ENCODE results near the gene FAM174C. TPM values are rescaled to one million over a fixed set of nuclear protein-coding genes. Genes with fewer than 3 reads are reported as not detected.

The FAM174C gene
- total and polyA plus RNA-seq, 4 donors, result 14.6 to 79.8 (median 33.8) TPM

GRCh38 chr19:1312767-1313694, 37.7 kb downstream of the FAM174C start:
- Histone ChIP-seq H3K36me3 (ENCODE audit: control insufficient read depth in 4 of 4, insufficient read depth in 3 of 4, low read depth in 1 of 4, low read length in 3 of 4) (no peaks in the 10 kb centered on the region), H3K27ac (ENCODE audit: low read depth in 1 of 2, low read length in 2 of 2) (no peak overlapping the region), H3K27me3 (ENCODE audit: control insufficient read depth in 4 of 4, insufficient read depth in 4 of 4, low read length in 3 of 4) (peaks cover 0 to 2% (median 0%) of the 10 kb centered on the region in 4 donors), H3K4me3 (ENCODE audit: low read depth in 1 of 3, low read length in 3 of 3) (no peak overlapping the region), H3K9ac (ENCODE audit: low read depth in 1 of 2, low read length in 2 of 2) (no peak overlapping the region), H3K4me1 (ENCODE audit: control insufficient read depth in 4 of 4, insufficient read depth in 4 of 4, low read length in 3 of 4) (peaks cover 0 to 7% (median 3%) of the 10 kb centered on the region in 4 donors), H3K9me3 (ENCODE audit: control insufficient read depth in 4 of 4, low read length in 3 of 4) (no peaks in the 10 kb centered on the region)
- TF ChIP-seq, protein P1, sequence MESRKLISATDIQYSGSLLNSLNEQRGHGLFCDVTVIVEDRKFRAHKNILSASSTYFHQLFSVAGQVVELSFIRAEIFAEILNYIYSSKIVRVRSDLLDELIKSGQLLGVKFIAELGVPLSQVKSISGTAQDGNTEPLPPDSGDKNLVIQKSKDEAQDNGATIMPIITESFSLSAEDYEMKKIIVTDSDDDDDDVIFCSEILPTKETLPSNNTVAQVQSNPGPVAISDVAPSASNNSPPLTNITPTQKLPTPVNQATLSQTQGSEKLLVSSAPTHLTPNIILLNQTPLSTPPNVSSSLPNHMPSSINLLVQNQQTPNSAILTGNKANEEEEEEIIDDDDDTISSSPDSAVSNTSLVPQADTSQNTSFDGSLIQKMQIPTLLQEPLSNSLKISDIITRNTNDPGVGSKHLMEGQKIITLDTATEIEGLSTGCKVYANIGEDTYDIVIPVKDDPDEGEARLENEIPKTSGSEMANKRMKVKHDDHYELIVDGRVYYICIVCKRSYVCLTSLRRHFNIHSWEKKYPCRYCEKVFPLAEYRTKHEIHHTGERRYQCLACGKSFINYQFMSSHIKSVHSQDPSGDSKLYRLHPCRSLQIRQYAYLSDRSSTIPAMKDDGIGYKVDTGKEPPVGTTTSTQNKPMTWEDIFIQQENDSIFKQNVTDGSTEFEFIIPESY (IDR thresholded peaks at IDR 0.05), result no peak
- no peak for TF ChIP-seq JUND (IDR thresholded peaks at IDR 0.05)
- no peak for TF ChIP-seq GABPA (IDR thresholded peaks at IDR 0.05 in 1 of 2, conservative IDR thresholded peaks at IDR 0.05 in 1 of 2)
- no peak for TF ChIP-seq EGR1 (IDR thresholded peaks at IDR 0.05; ENCODE audit: low read depth in 2 of 2)
- no peak for TF ChIP-seq MAX (IDR thresholded peaks at IDR 0.05)
- TF ChIP-seq, protein P2, sequence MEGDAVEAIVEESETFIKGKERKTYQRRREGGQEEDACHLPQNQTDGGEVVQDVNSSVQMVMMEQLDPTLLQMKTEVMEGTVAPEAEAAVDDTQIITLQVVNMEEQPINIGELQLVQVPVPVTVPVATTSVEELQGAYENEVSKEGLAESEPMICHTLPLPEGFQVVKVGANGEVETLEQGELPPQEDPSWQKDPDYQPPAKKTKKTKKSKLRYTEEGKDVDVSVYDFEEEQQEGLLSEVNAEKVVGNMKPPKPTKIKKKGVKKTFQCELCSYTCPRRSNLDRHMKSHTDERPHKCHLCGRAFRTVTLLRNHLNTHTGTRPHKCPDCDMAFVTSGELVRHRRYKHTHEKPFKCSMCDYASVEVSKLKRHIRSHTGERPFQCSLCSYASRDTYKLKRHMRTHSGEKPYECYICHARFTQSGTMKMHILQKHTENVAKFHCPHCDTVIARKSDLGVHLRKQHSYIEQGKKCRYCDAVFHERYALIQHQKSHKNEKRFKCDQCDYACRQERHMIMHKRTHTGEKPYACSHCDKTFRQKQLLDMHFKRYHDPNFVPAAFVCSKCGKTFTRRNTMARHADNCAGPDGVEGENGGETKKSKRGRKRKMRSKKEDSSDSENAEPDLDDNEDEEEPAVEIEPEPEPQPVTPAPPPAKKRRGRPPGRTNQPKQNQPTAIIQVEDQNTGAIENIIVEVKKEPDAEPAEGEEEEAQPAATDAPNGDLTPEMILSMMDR (IDR thresholded peaks at IDR 0.05; ENCODE audit: low read depth, low read length, missing input control), result no peak
- TF ChIP-seq YY1 (IDR thresholded peaks at IDR 0.05), result no peak
- TF ChIP-seq REST (IDR thresholded peaks at IDR 0.05), result no peak
- no peak for TF ChIP-seq NR2F2 (IDR thresholded peaks at IDR 0.05)
- TF ChIP-seq RAD21 (IDR thresholded peaks at IDR 0.05), result no peak
- TF ChIP-seq FOXA1 (IDR thresholded peaks at IDR 0.05), result no peak
- no peak for TF ChIP-seq RXRA (IDR thresholded peaks at IDR 0.05)
- no peak for TF ChIP-seq HNF4A (conservative IDR thresholded peaks at IDR 0.05)
- TF ChIP-seq TAF1 (conservative IDR thresholded peaks at IDR 0.05), result no peak
- TF ChIP-seq, protein P3, sequence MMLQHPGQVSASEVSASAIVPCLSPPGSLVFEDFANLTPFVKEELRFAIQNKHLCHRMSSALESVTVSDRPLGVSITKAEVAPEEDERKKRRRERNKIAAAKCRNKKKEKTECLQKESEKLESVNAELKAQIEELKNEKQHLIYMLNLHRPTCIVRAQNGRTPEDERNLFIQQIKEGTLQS (IDR thresholded peaks at IDR 0.05), result no peak
- 77% methylated on average over 61 of the region's 61 CpGs for WGBS
- DNase-seq (ENCODE audit: low spot score), result no peak

All from liver (tissue), 9 donors.